ENCODE data around the gene SLC12A5. TPM values are rescaled to one million over a fixed set of nuclear protein-coding genes. Genes with fewer than 3 reads are reported as not detected.

The SLC12A5 gene
- total RNA-seq, 1 donor from 2014 or later: 10.4 TPM

GRCh38 chr20:46065691-46066090, 36.7 kb downstream of the SLC12A5 start:
- H3K4me1 Mint-ChIP-seq (ENCODE audit: low read depth, unreplicated experiment): peaks cover 19% of the 10 kb centered on the region
- H3K4me3 Mint-ChIP-seq (ENCODE audit: unreplicated experiment): no peak overlapping the region
- peaks cover 2% of the 10 kb centered on the region for H3K9me3 Mint-ChIP-seq (ENCODE audit: unreplicated experiment)
- H3K27me3 Mint-ChIP-seq (ENCODE audit: unreplicated experiment): no peaks in the 10 kb centered on the region
- TF ChIP-seq, protein P1, sequence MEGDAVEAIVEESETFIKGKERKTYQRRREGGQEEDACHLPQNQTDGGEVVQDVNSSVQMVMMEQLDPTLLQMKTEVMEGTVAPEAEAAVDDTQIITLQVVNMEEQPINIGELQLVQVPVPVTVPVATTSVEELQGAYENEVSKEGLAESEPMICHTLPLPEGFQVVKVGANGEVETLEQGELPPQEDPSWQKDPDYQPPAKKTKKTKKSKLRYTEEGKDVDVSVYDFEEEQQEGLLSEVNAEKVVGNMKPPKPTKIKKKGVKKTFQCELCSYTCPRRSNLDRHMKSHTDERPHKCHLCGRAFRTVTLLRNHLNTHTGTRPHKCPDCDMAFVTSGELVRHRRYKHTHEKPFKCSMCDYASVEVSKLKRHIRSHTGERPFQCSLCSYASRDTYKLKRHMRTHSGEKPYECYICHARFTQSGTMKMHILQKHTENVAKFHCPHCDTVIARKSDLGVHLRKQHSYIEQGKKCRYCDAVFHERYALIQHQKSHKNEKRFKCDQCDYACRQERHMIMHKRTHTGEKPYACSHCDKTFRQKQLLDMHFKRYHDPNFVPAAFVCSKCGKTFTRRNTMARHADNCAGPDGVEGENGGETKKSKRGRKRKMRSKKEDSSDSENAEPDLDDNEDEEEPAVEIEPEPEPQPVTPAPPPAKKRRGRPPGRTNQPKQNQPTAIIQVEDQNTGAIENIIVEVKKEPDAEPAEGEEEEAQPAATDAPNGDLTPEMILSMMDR (IDR thresholded peaks at IDR 0.05; ENCODE audit: partially characterized antibody, unreplicated experiment): no peak
- H3K27ac Mint-ChIP-seq (ENCODE audit: unreplicated experiment): no peak overlapping the region
- no peak for DNase-seq
- H3K36me3 Mint-ChIP-seq (ENCODE audit: unreplicated experiment): peaks cover 15% of the 10 kb centered on the region

DNA sequence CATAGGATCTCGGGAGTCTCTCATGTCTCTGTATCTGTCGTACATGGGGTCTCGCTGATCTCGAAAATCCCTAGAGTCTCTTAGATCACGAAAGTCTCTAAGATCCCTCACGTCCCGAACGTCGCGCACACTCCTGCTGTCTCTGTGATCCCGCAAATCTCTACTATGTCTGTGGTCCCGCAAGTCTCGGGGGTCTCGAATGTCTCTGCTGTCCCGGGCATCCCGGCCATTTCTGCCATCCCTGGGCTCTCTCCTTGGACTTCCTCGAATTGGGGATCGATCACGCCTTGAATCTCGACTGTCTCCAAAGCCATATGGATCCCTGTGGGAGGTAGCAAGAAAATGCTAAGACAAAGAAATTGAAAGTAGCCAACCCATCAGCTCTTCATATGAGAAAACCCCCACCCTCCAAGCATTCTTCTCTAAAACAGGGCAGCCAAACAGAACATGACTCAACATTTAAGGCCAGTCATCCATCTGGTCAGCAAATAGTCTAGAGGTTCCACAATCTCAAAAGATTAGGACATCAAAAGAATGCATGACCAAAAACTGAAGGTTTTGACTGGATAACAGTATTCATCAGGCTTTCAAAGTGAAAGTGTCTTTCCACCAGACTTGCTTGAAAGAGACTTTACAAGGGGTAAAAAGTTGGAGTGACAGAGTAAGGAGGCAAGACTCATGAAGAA, 41.3 kb downstream of the SLC12A5 start:
- H3K36me3 Mint-ChIP-seq (ENCODE audit: unreplicated experiment): peaks cover 10% of the 10 kb centered on the region
- no peak overlapping the region for H3K27ac Mint-ChIP-seq (ENCODE audit: unreplicated experiment)
- H3K9me3 Mint-ChIP-seq (ENCODE audit: unreplicated experiment): no peaks in the 10 kb centered on the region
- DNase-seq: no peak
- TF ChIP-seq, protein P1 (IDR thresholded peaks at IDR 0.05; ENCODE audit: partially characterized antibody, unreplicated experiment): no peak
- no peak overlapping the region for H3K4me3 Mint-ChIP-seq (ENCODE audit: unreplicated experiment)
- H3K4me1 Mint-ChIP-seq (ENCODE audit: low read depth, unreplicated experiment): peaks cover 5% of the 10 kb centered on the region
- H3K27me3 Mint-ChIP-seq (ENCODE audit: unreplicated experiment): no peaks in the 10 kb centered on the region

DNA sequence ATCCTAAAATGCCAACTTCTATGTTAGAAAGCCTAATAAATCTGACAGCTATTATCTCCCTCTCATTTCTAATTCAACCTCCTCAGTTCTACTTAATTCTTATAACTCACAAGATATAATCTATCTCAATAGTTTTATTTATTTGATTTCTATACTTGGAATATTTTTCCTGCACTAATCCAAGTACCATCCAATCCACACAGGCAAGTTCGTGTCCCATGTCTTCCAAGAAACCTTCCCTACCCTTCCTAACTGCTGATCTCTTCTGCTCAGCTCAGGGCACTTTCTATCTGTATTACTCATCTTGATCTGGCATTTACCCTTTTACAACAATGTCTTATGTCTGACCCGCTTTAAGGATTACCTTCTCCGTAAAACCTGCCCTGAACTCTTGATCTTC, 42.6 kb downstream of the SLC12A5 start:
- H3K27ac Mint-ChIP-seq (ENCODE audit: unreplicated experiment): no peak overlapping the region
- no peak for DNase-seq
- no peak overlapping the region for H3K4me3 Mint-ChIP-seq (ENCODE audit: unreplicated experiment)
- no peaks in the 10 kb centered on the region for H3K27me3 Mint-ChIP-seq (ENCODE audit: unreplicated experiment)
- no peaks in the 10 kb centered on the region for H3K9me3 Mint-ChIP-seq (ENCODE audit: unreplicated experiment)
- H3K4me1 Mint-ChIP-seq (ENCODE audit: low read depth, unreplicated experiment): peaks cover 6% of the 10 kb centered on the region
- peaks cover 6% of the 10 kb centered on the region for H3K36me3 Mint-ChIP-seq (ENCODE audit: unreplicated experiment)
- TF ChIP-seq, protein P1 (IDR thresholded peaks at IDR 0.05; ENCODE audit: partially characterized antibody, unreplicated experiment): no peak

DNA sequence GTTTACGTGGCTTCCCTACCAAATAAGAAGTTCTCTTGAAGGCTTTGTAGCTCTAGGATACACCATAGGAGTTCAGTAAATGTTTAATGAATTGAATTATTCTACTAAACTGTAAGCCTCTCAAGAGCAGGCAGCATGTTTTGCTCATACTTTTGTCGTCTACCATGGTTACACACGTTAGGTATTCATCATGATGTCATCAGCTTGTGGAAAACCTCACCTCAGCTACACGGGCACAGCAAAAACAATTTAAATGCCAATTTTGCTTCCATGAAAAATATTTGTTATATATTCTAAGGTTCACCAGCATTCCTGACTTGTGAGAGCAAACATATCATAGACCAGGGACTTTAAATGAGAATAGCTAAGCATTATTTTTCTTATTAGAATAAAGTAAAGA, 44.0 kb downstream of the SLC12A5 start:
- TF ChIP-seq, protein P1 (IDR thresholded peaks at IDR 0.05; ENCODE audit: partially characterized antibody, unreplicated experiment): no peak
- Mint-ChIP-seq H3K36me3 (ENCODE audit: unreplicated experiment) (peaks cover 6% of the 10 kb centered on the region), H3K4me3 (ENCODE audit: unreplicated experiment) (no peak overlapping the region), H3K27ac (ENCODE audit: unreplicated experiment) (no peak overlapping the region), H3K4me1 (ENCODE audit: low read depth, unreplicated experiment) (peaks cover 6% of the 10 kb centered on the region), H3K27me3 (ENCODE audit: unreplicated experiment) (no peaks in the 10 kb centered on the region), H3K9me3 (ENCODE audit: unreplicated experiment) (no peaks in the 10 kb centered on the region)
- no peak for DNase-seq

DNA sequence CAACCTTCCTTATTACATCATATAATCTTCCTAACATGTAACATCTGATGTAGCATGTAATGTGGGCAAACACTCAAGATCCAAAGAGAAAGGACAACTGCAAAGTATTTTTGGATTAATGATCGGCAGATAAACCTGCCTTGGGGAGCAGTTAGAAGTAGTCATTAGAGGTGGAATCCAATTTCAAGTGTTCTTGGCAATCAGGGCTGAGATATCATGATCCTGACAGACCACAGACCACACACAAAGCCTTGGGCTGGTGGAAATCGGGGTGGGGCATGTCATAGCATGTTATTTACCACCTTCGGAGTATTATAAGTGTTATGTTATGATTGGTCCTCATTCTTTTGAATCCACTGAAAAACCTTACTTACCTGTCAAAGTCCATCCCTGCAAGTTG, 44.4 kb downstream of the SLC12A5 start:
- no peak overlapping the region for H3K27ac Mint-ChIP-seq (ENCODE audit: unreplicated experiment)
- TF ChIP-seq, protein P1 (IDR thresholded peaks at IDR 0.05; ENCODE audit: partially characterized antibody, unreplicated experiment): no peak
- peaks cover 6% of the 10 kb centered on the region for H3K36me3 Mint-ChIP-seq (ENCODE audit: unreplicated experiment)
- peaks cover 6% of the 10 kb centered on the region for H3K4me1 Mint-ChIP-seq (ENCODE audit: low read depth, unreplicated experiment)
- no peaks in the 10 kb centered on the region for H3K9me3 Mint-ChIP-seq (ENCODE audit: unreplicated experiment)
- no peak overlapping the region for H3K4me3 Mint-ChIP-seq (ENCODE audit: unreplicated experiment)
- DNase-seq: no peak
- no peaks in the 10 kb centered on the region for H3K27me3 Mint-ChIP-seq (ENCODE audit: unreplicated experiment)
